Panc1 (cell line): Measurements from ENCODE around the gene TRPV5.

Source experiments
- CTCF ChIP-seq: fragments of 450-650 bp; IDR thresholded peaks from 2 replicates; pipeline ENCODE4 v1.5.1; 2017; ENCODE audit warnings: mild to moderate bottlenecking
- POLR2AphosphoS5 ChIP-seq: IDR thresholded peaks from 2 replicates; pipeline ENCODE4 v1.6.1; 2012; ENCODE audit warnings: mild to moderate bottlenecking, low read depth, low read length, moderate library complexity

- TF ChIP-seq CTCF (no peak), POLR2AphosphoS5 (no peak)
These were observed 49.3 kb downstream of the TRPV5 start for GRCh38 chr7:142884286-142884640.
